Thyroid gland (tissue), 4 donors: ENCODE measurements around the gene PRDX6.
"Not testable (repeated sequence)": the region's sequence is repeated elsewhere in the genome, so short reads cannot be mapped to it uniquely, and the experiment has no call there.

Experiments
- POLR2A ChIP-seq, 2 donors: fragments of 450-650 bp; IDR thresholded peaks; one replicate each; pipeline ENCODE4 v1.6.1; 2017; ENCODE audit warnings: antibody characterized with exemption in 2 of 2, mild to moderate bottlenecking in 2 of 2, moderate library complexity in 1 of 2
- TF ChIP-seq, protein P1 (sequence below), 6 experiments: fragments of 200-600 bp in 3 of 6; fragments of 450-650 bp in 3 of 6; sonication (generic) in 3 of 6; IDR thresholded peaks; one replicate each; pipeline ENCODE4 v1.5.1; 2016 to 2019; ENCODE audit warnings: antibody characterized with exemption in 6 of 6, mild to moderate bottlenecking in 2 of 6, inconsistent platforms in 1 of 6, moderate library complexity in 1 of 6

DNA sequence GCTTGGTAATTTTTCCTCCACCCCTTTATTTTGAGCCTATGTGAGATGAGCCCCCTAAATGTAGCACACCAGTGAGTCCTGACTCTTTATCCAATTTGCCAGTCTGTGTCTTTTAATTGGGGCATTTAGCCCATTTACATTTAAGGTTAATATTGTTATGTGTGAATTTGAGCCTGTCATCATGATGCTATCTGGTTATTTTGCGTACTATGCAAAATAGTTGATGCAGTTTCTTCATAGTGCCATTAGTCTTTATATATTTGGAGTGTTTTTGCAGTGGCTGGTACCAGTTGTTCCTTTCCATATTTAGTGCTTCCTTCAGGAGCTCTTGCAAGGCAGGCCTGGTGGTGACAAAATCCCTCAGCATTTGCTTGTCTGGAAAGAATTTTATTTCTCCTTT lies 37.4 kb downstream of the PRDX6 start:
- TF ChIP-seq, protein P1, sequence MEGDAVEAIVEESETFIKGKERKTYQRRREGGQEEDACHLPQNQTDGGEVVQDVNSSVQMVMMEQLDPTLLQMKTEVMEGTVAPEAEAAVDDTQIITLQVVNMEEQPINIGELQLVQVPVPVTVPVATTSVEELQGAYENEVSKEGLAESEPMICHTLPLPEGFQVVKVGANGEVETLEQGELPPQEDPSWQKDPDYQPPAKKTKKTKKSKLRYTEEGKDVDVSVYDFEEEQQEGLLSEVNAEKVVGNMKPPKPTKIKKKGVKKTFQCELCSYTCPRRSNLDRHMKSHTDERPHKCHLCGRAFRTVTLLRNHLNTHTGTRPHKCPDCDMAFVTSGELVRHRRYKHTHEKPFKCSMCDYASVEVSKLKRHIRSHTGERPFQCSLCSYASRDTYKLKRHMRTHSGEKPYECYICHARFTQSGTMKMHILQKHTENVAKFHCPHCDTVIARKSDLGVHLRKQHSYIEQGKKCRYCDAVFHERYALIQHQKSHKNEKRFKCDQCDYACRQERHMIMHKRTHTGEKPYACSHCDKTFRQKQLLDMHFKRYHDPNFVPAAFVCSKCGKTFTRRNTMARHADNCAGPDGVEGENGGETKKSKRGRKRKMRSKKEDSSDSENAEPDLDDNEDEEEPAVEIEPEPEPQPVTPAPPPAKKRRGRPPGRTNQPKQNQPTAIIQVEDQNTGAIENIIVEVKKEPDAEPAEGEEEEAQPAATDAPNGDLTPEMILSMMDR (IDR thresholded peaks at IDR 0.05), result not testable (repeated sequence)
- TF ChIP-seq POLR2A (IDR thresholded peaks at IDR 0.05), result not testable (repeated sequence)
